Stimulated activated memory B cell treated with anti-CD40 and anti-IgM and Interleukin-4, amounts not matched to agents 10 μg/mL and 1 μg/mL and 100 μg/mL, for 72 hours (primary cell): ENCODE measurements around the gene HMCN2.

Source experiments
- ATAC-seq: fragments of 150-1000 bp; cut with Tn5 transposase; 2 replicates; pipeline ENCODE4 v1.10.0; 2021
- H3K27ac Mint-ChIP-seq: one replicate; pipeline ENCODE4 v1.8.0; 2022; ENCODE audit warnings: mild to moderate bottlenecking, mixed read lengths
- H3K27me3 Mint-ChIP-seq: one replicate; pipeline ENCODE4 v1.8.0; 2022; ENCODE audit warnings: mixed read lengths
- H3K36me3 Mint-ChIP-seq: one replicate; pipeline ENCODE4 v1.8.0; 2022; ENCODE audit warnings: mixed read lengths
- H3K4me1 Mint-ChIP-seq: one replicate; pipeline ENCODE4 v1.8.0; 2022; ENCODE audit warnings: mixed read lengths
- H3K4me3 Mint-ChIP-seq: one replicate; pipeline ENCODE4 v1.8.0; 2022; ENCODE audit warnings: mild to moderate bottlenecking, moderate library complexity, mixed read lengths
- H3K9me3 Mint-ChIP-seq: one replicate; pipeline ENCODE4 v1.8.0; 2022; ENCODE audit warnings: mixed read lengths

HMCN2 gene

DNA sequence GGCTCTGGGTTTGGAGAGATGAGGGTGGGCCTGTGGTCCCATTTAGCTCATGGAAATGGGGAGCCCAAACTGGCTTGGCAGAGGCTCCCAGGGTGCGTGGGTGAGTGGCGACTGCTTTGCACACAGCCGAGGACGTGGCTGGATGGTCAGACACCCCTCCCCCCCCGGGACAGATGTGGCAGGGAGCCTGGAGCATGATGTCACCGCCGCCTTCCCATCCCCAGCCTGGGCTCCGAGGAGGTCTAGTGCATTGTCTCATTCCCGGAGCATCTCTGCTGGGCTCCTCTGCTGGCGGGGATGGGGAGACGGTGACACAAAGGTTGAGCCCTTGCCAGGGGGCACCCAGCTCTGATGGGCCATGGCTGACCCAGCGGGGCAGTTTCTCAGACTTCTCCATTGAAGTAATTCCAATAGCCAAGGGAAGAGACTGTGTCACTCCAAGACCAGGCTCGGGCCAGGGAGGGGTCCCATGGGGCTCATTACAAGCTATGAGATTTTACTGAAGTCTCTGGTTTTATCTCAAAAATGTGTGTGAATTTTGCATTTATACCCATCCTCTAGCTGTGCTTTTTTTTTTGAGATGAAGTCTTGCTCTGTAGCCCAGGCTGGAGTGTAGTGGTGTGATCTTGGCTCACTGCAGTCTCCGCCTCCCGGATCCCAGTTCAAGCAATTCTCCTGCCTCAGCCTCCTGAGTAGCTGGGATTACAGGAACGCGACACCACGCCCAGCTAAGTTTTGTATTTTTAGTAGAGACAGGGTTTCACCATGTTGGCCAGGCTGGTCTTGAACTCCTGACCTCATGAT lies 36.1 kb downstream of the HMCN2 start:
- H3K36me3 Mint-ChIP-seq = no peaks in the 10 kb centered on the region
- H3K27ac Mint-ChIP-seq = no peak overlapping the region
- peaks cover 82% of the 10 kb centered on the region for H3K27me3 Mint-ChIP-seq
- H3K4me3 Mint-ChIP-seq = no peak overlapping the region
- no peaks in the 10 kb centered on the region for H3K4me1 Mint-ChIP-seq
- peaks cover 10% of the 10 kb centered on the region for H3K9me3 Mint-ChIP-seq
- no peak for ATAC-seq

DNA sequence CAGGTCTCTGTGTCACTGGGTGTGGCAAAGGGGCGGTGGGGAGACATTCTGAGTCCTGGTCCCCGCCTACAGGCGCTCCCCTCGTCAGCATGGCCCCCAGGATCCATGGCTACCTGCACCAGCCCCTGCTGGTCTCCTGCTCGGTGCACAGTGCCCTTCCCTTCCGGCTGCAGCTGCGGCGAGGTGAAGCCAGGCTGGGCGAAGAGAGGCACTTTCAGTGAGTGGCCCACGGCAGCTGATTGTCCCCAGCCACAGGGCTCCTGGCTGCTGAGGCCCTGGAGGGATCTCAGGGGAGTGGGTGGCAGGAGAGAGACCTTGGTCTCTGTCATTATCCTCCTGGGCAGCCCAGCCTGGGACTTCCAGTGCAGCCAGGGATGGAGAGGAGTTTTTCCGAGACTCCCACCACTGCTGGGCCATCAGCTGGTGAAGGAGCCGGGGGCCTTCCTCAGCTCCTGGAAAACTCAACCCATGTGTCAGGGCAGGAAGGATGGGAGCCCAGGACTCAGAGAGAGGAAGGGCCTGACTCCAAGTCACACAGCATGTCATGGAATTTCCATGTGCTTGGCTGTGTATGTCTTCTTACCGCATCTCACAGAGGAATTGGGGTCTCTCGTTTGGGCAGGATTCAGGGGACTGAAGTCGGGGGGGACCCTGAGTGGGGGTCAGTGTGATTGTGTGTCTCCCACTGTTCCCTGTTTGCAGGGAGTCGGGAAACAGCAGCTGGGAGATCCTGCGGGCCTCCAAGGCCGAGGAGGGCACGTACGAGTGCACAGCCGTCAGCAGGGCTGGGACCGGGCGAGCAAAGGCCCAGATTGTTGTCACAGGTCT lies 37.4 kb downstream of the HMCN2 start:
- no peak overlapping the region for H3K4me3 Mint-ChIP-seq
- no peaks in the 10 kb centered on the region for H3K4me1 Mint-ChIP-seq
- H3K9me3 Mint-ChIP-seq = peaks cover 10% of the 10 kb centered on the region
- peaks cover 82% of the 10 kb centered on the region for H3K27me3 Mint-ChIP-seq
- ATAC-seq = peak; percentile 3
- H3K27ac Mint-ChIP-seq = no peak overlapping the region
- H3K36me3 Mint-ChIP-seq = no peaks in the 10 kb centered on the region

DNA sequence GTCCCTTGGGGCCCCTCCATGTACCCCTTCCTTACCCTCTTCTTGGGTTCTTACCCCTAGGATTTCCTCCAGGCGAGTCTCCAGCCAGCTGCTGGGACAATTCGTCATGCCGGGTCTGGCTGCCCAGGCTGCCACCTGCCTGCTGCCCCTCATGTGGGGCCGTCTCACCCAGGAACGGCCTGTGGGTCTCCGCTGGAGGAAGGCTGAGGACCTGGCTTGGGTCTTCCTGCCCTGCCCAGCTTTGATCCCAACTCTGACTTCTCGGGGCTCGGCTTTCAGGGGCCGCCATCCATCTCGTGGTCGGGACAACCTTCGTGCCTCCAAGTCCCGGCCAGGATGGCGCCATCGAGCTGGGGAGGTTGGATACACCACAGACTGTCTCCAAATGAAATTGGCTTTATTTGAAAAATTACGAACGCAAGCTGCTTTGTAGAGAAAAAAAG lies 38.1 kb downstream of the HMCN2 start:
- H3K27ac Mint-ChIP-seq = no peak overlapping the region
- no peak for ATAC-seq

DNA sequence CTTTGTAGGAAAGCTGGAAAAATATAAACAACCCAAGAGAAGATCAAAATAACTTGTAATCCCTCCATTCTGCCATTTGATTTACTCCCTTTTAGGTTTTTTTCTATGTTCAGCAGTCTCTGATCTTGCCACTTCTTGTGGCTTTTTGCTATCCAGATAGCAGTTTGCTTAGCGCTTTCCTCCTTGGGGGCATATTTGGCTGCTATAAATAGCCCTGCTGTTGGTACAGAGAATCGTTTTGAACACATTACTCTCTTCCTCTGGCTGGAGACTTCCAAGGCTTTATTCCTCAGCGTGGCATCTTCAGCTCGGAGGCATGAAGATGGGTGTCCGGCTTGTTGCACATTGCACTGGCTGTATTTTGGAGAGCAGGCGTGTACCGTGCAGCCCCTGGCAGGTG lies 38.6 kb downstream of the HMCN2 start:
- H3K27ac Mint-ChIP-seq = no peak overlapping the region
- no peaks in the 10 kb centered on the region for H3K36me3 Mint-ChIP-seq
- H3K4me1 Mint-ChIP-seq = no peaks in the 10 kb centered on the region
- H3K4me3 Mint-ChIP-seq = no peak overlapping the region
- no peak for ATAC-seq
- peaks cover 10% of the 10 kb centered on the region for H3K9me3 Mint-ChIP-seq
- peaks cover 84% of the 10 kb centered on the region for H3K27me3 Mint-ChIP-seq

More for the DNA sequence above, 38.1 kb downstream of the HMCN2 start:
- peaks cover 10% of the 10 kb centered on the region for H3K9me3 Mint-ChIP-seq
- no peaks in the 10 kb centered on the region for H3K4me1 Mint-ChIP-seq
- no peaks in the 10 kb centered on the region for H3K36me3 Mint-ChIP-seq
- H3K27me3 Mint-ChIP-seq = peaks cover 84% of the 10 kb centered on the region
- H3K4me3 Mint-ChIP-seq = no peak overlapping the region

DNA sequence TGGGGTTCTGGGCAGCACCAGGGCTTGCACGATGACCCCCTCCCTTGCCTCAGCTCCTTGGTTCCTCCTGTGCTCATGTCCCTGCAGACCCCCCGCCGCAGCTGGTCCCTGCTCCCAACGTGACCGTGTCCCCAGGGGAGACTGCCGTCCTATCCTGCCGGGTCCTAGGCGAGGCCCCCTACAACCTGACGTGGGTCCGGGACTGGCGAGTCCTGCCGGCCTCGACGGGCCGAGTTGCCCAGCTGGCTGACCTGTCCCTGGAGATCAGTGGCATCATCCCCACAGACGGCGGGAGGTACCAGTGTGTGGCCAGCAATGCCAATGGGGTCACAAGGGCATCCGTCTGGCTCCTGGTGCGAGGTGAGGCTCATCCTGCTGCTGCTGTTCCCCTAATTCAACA lies 39.1 kb downstream of the HMCN2 start:
- no peak for ATAC-seq
- no peak overlapping the region for H3K4me3 Mint-ChIP-seq
- no peak overlapping the region for H3K27ac Mint-ChIP-seq
- no peaks in the 10 kb centered on the region for H3K36me3 Mint-ChIP-seq
- peaks cover 6% of the 10 kb centered on the region for H3K9me3 Mint-ChIP-seq
- peaks cover 78% of the 10 kb centered on the region for H3K27me3 Mint-ChIP-seq
- no peaks in the 10 kb centered on the region for H3K4me1 Mint-ChIP-seq

DNA sequence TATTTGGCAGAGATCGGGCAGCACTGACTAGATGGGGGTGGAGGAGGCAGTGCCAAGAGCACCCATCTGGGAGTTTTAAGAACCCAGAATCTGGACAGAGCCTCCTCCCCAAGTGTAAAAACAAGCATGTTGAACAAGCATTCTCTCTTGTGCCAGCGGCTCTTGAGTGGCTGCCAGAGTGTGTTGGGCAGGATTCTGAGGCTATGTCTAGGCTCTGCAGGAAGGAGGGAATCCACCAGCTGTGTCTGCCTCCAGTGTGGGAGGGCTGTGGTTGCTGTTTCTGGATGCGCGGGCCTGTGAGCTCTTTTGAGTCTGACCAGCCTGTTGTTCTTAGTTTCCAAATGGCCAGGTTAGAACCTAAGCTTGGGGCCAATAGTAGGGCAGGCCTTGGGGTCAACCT lies 39.8 kb downstream of the HMCN2 start:
- Mint-ChIP-seq H3K27ac (no peak overlapping the region), H3K4me3 (no peak overlapping the region), H3K9me3 (no peaks in the 10 kb centered on the region), H3K36me3 (no peaks in the 10 kb centered on the region), H3K27me3 (peaks cover 71% of the 10 kb centered on the region), H3K4me1 (no peaks in the 10 kb centered on the region)
- no peak for ATAC-seq

DNA sequence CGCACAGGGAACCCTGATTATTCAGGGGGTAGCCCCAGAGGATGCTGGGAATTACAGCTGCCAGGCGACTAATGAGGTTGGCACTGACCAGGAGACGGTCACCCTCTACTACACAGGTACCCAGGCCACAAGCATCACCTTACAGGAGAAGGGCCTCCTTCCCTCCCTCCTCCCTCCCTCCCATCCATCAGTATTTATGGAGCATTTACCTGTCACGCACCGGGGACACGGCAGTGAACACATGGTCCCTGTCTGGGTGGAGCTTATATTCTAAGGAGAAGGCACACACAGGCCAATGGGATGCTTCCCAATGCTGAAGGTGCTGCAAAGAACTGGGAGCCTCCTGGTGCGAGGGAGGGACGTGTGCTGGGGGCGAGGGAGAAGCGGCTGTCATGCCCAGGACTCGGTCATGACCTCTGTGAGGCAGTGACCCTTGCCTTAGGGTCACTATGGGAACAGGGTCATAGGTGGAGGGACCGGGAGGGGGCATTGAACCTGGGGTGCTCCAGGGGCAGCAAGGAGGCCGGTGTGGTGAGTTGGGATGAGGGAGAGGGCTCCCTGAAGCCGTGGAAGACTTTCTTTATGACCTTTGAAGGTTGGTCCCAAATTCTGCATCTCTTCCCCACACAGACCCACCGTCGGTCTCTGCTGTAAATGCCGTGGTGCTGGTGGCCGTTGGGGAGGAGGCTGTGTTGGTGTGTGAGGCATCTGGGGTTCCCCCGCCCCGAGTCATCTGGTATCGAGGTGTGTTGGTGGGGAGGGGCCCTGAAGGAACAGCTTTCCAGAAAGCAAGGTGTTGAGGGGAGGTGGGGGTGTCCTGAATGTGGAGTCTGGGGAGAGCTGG lies 41.5 kb downstream of the HMCN2 start:
- Mint-ChIP-seq H3K9me3 (no peaks in the 10 kb centered on the region), H3K4me1 (no peaks in the 10 kb centered on the region), H3K36me3 (no peaks in the 10 kb centered on the region), H3K27ac (no peak overlapping the region), H3K27me3 (peaks cover 60% of the 10 kb centered on the region), H3K4me3 (no peak overlapping the region)
- ATAC-seq = no peak

DNA sequence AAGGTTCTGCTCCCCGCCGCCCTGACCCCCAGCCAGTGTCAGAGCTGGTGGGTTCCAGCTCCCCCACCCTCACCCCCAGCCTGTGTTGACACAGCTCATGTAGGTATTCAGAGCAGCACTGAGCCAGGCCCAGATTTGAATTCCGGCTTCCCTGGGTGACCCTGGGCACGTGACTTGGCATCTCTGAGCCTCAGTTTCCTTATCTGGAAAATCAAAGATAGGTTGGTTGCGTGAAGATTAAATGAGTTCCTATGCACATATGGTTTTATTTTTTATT lies 42.0 kb downstream of the HMCN2 start:
- H3K4me1 Mint-ChIP-seq = no peaks in the 10 kb centered on the region
- ATAC-seq = no peak
- H3K9me3 Mint-ChIP-seq = no peaks in the 10 kb centered on the region
- H3K4me3 Mint-ChIP-seq = no peak overlapping the region
- H3K27me3 Mint-ChIP-seq = peaks cover 58% of the 10 kb centered on the region
- H3K36me3 Mint-ChIP-seq = no peaks in the 10 kb centered on the region
- H3K27ac Mint-ChIP-seq = no peak overlapping the region

DNA sequence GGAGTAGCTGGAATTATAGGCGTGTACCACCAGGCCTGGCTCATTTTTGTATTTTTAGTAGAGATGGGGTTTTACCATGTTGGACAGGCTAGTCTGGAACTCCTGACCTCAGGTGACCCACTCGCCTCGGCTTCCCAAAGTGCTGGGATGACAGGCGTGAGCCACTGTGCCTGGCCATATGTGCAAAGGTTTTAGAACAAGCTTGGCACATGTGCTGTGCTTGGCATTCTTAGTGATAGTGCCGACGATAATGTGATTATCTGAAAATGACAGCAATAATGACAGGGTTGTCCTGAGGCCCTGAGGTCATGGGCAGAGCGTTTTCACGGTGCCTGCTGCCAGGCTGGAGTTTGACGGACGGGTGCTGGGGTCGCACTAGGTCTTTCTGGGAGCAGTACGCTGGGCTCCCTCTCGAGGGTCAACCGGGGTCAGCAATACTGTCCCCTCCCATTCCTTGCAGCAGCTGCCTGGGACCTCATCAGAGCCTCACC lies 42.6 kb downstream of the HMCN2 start:
- no peaks in the 10 kb centered on the region for H3K36me3 Mint-ChIP-seq
- no peak for ATAC-seq
- no peak overlapping the region for H3K27ac Mint-ChIP-seq
- H3K27me3 Mint-ChIP-seq = peaks cover 53% of the 10 kb centered on the region
- no peak overlapping the region for H3K4me3 Mint-ChIP-seq
- H3K4me1 Mint-ChIP-seq = no peaks in the 10 kb centered on the region
- no peaks in the 10 kb centered on the region for H3K9me3 Mint-ChIP-seq

DNA sequence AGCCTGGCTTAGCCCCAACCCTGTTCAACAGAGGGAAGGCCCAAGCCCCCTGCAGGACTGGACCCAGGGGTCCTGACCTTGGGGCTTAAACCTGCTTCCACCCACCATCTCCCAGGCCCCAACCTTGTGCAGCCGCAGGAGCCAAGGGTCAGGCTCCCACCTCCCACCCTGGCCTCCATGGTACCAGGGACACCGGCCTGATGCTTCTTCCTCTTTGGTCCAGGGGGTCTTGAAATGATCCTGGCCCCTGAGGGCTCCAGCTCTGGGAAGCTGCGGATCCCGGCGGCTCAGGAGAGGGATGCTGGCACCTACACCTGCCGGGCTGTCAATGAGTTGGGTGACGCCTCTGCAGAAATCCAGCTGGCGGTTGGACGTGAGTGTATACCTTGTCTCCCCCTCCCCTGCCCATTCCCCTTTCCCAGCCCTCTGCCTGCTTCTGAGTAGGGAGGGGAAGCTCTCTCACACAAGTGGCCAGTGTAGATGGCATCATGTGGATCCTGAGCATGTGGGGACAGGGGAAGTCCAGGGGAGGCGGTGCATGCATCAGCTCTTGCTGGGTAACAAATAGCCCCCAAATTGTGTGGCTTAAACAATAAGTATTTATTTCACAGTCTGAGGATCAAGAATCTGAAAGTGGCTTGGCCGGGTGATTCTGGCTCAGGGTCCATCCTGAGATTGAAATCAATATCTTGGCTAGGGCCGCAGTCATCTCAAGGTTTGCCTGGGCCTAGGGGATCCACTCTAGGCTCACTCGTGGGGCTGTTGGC lies 44.3 kb downstream of the HMCN2 start:
- H3K9me3 Mint-ChIP-seq = no peaks in the 10 kb centered on the region

DNA sequence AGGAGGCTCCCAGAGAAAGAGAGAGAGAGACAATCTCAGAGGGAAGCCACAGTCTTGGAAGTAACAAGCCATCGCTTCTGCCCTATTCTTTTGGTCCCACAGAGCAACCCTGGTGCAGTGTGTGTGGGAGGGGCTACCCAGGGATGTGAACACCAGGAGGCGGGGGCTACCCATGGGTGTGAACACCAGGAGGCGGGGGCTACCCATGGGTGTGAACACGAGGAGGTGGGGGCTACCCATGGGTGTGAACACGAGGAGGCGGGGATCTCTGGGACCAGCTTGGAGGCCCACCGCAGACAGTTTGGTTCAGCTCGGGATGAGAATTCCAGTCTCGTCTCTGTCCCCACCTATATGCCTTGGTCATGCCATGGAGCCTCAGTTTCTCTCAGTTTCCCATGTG lies 44.9 kb downstream of the HMCN2 start:
- H3K4me1 Mint-ChIP-seq = peaks cover 5% of the 10 kb centered on the region
- H3K27ac Mint-ChIP-seq = no peak overlapping the region
- no peak for ATAC-seq
- H3K36me3 Mint-ChIP-seq = no peaks in the 10 kb centered on the region
- peaks cover 33% of the 10 kb centered on the region for H3K27me3 Mint-ChIP-seq
- no peak overlapping the region for H3K4me3 Mint-ChIP-seq
- no peaks in the 10 kb centered on the region for H3K9me3 Mint-ChIP-seq

More for the DNA sequence above, 44.3 kb downstream of the HMCN2 start:
- Mint-ChIP-seq H3K27ac (no peak overlapping the region), H3K36me3 (no peaks in the 10 kb centered on the region), H3K4me3 (no peak overlapping the region), H3K4me1 (peaks cover 5% of the 10 kb centered on the region), H3K27me3 (peaks cover 36% of the 10 kb centered on the region)
- no peak for ATAC-seq

DNA sequence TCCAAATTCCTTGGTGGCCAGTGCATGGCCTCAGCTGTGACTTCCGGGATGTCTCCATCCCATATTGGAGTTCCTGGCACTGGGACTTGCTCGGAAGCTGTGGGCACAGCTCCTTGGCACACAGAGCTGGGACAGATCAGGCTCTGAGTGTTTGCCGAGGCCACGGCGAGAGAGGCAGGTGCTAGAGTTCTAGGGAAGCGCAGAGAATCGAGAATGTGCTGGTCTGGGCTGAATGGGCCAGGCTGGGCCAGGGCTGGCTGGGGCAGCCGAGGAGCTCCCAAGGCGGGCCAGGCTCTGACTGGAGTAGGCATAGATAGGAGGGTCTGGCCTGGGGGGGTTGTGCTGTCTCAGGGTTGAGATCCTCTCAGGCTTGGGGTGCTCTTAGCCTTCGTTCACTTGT lies 45.4 kb downstream of the HMCN2 start:
- Mint-ChIP-seq H3K27me3 (peaks cover 37% of the 10 kb centered on the region), H3K4me3 (no peak overlapping the region), H3K36me3 (no peaks in the 10 kb centered on the region), H3K4me1 (peaks cover 9% of the 10 kb centered on the region), H3K27ac (no peak overlapping the region), H3K9me3 (no peaks in the 10 kb centered on the region)
- no peak for ATAC-seq

DNA sequence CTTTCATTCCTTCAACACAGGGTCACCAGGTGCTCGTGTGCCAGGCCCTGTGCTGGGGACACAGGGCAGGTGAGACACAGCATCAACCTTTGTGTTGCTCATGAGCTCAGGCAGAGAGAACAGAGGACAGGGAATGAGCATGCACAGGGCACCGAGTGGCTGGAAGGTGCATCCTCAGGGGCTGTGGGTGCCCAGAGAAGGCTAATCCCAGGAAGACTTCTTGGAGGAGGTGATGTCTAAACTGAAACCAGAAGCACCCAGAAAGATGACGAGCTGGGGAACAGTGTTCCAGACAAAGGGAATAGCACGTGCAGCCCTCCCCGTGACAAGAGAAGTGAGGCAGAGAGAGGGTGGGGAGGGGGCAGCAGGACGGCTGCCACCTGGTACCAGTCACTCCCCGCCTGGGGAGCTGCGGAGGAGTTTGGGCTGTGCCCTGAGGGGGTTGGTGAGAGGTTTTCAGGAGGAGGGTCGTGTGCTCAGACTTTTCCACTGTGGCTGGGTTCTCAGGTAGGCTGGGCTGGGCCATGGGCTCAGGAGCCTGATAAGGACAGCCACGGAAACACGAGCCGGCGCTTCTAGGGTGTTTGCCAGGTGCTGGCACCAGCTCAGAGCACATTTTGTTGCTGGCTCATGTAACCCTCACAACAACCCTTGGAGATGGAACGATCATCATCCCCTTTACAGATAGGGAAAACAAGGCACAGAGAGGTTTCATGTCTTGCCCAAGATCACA lies 46.0 kb downstream of the HMCN2 start:
- Mint-ChIP-seq H3K4me1 (peaks cover 10% of the 10 kb centered on the region), H3K9me3 (no peaks in the 10 kb centered on the region), H3K27me3 (peaks cover 39% of the 10 kb centered on the region), H3K4me3 (no peak overlapping the region), H3K36me3 (no peaks in the 10 kb centered on the region), H3K27ac (no peak overlapping the region)
- no peak for ATAC-seq
